ENCODE measurements around the gene TMEM126B.
"Not testable (repeated sequence)": the region's sequence is repeated elsewhere in the genome, so short reads cannot be mapped to it uniquely, and the experiment has no call there.

TMEM126B gene

GRCh38 chr11:85647604-85648299, 19.4 kb downstream of the TMEM126B start, which contains the start of gene TMEM126A:
TSS of gene TMEM126A (plus strand) at chr11:85647967. CDS start at chr11:85650256, 2,289 bp downstream.
- peak; percentile 93 for DNase-seq (ENCODE audit: low spot score)

DNA sequence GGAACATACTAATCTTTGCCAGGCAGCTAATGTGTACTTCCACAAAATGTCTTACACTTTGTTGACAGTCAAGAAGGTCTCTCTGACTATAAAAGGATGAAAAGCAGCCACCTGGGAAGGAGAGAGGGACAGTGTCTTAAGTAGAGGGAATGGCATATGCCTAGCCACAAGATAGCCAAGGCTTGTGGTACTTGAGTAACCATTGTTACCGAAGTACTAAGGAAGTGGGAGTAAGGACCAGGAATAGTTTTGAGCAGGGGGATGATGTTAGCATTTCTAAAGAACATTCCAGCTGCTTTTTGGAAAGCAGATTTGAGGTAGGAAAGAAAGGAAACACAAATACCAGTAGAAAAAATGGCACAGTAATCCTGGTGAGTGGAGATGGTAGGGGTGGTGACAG, 22.7 kb downstream of the TMEM126B start:
- DNase-seq (ENCODE audit: low spot score), result no peak

DNA sequence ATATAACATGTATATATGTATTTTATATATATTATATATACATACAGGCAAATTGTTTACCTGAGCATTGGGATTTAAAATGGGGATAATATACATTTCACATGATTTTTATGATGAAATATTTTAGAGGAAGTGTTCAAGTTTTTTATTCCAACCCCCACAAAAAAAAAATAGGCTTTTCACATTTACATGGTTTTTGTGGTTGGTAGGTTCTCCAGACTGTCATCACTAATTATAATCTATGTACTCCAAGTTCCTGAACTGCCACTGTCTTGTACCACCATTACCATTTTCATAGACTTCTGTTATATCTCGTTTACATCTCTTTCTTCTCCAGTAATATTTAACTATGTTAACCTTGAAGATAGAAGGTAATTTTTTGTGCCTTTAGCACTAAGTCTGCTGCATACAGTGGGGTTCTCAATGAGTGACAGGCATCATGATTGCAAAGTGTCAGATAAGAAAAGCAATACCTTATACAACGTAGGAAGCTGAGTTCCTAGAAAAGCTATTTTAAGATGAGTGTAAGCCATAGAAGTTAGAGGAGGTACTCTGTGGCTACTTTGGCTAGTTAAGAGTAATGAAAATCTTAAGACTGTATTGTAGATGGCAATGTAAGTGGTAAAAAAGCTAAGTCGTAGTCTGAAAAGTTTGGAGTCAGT, 24.5 kb downstream of the TMEM126B start:
- DNase-seq (ENCODE audit: low spot score), result no peak

DNA sequence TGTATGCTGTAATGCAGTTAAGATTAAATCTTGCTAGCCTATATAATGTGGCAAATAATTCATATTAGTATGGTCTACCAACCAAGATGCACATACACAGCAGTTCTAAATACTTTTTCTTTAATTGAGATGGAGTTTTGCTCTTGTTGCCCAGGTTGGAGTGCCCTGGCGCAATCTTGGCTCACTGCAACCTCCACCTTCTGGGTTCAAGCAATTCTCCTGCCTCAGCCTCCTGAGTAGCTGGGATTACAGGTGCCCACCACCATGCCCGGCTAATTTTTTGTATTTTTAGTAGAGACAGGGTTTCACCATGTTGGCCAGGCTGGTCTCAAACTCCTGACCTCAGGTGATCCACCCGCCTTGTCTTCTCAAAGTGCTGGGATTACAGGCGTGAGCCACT, 25.9 kb downstream of the TMEM126B start:
- DNase-seq (ENCODE audit: low spot score), result not testable (repeated sequence)

DNA sequence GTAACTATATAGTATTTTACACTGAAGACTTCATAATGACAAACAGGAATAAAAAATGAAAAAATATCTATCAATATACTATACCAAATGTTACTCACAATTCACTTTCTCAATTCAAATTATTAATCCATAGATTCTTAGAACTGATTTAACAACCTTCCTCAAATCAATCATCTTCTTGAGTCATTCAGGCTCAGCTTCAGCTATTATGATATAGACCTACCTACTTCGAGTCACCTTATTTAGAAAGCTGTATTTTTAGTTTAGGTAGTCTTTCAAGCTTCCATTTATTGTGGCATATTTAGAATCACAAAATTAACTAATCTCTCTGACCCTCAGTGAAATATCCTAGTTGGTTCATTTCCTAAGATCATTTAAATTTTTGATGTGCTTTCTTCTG, 28.4 kb downstream of the TMEM126B start:
- no peak for DNase-seq (ENCODE audit: low spot score)

DNA sequence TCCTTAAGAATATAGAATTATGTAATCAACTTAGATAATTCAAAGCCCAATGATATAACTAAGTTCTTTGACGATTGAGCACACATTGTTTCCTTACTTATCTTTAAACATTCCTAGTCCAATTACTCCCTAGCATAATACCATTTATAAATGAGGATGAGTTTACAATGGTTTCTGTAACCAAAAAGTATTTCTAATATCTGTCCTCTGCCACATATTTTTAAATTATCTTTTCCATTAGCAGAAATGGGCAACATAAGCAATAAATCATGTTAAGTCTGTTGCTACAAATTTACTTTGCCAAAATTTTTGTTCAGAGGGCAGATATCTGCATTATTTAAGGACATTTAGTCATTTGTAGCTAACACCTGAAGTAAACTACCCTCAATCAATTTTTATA, 29.8 kb downstream of the TMEM126B start:
- DNase-seq (ENCODE audit: low spot score), result no peak

GRCh38 chr11:85661972-85662664, 33.7 kb downstream of the TMEM126B start:
- DNase-seq (ENCODE audit: low spot score), result no peak

DNA sequence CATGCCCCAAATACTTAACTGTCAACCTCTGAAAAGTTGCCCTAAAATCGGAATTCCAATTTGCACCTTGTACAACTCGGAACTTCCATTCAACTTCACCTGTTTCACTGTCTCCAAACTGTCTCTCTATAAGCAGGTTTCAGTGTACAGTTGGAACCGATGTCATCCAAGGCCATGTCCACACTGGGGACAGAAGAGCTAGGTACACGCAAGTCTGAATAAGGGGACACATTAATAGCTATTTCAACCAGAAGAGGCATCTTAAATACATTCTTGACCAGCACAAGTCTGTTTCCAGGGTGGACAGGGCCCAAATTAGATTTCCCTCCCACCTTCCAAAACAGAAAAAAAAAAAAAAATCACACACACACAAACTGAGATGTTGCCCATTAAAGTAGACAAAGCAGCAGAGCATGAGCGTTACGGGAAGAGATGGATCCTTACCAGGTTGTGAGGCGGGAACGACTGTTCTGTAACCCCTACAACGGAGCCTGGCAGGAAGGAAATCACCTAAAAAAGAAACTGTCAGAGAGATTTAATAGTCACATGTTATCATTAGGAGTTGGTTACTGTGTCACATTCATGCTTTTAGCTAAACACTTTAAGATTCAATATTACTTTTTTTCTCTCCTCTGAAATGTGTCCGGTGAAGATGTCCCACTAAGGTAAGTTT, 34.8 kb downstream of the TMEM126B start:
- no peak for DNase-seq (ENCODE audit: low spot score)

- DNase-seq (ENCODE audit: low spot score), result peak; percentile 85
Observed at GRCh38 chr11:85663753-85664614, 35.6 kb downstream of the TMEM126B start.

DNA sequence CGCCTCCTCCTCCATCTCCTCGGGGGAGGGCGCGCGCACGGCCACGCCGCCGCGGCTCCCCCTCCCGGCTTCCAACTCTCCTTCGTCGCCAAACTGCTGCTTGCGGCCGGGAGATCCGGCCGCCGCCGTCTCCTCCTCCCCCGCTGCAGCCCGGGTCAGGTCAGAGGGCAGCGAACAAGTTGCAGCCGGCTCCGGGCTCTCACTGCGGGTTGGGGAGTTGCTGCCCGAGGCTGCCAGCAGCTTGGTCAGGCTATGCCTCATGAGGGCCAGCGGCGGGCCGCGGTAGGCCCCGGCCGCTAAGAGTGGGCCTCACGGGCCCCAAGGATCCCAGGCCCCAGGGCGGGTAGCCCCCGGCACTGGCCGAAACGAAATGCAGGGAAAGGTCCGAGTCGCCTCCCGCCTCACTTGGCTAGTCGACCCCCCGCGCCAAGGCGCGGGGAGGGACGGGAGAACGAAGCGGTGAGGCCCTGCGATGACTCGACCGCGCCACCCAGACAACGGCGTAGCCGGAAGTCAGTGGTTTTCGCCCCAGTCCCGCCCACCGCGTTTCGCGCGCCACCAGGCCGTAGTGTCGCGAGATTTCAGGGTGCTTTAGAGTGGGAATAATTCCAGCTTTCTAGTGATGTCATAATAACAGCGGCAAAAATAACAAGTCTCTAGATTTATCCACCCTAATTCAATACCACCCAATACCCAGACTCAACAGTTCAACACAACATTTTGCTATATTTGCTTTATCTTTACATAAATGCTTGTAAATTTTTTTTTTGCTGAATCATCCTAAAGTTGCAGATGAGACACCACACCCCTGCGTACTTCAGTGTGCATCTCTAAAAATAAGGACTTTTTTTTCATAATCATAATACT, 36.5 kb downstream of the TMEM126B start, which contains the start of gene CREBZF:
Gene CREBZF, minus strand, starts transcription at position 515 of the 867 bp plus-strand sequence. Its CDS starts 254 bp downstream, at position 261.
- peak; percentile 97 for DNase-seq (ENCODE audit: low spot score)

DNA sequence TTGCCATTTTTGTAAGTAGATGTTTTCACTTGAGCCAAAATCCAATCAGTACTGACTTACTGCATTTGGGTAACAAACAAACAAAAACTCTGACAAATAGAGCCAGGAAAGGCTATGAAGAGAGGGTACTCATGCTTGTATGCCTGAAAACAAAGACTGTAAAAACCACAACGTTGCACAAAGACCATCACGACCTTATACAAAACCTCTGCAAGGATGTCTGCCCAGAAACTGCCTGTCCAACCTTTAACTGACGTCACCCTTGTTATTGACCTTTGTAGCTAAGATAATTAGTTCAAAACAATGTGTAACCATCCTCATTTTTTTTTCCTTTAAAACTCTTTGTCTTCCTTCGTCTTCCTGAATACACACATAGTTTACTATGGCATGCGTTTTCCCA, 37.3 kb downstream of the TMEM126B start:
- no peak for DNase-seq (ENCODE audit: low spot score)

- no peak for DNase-seq (ENCODE audit: low spot score)
Observed at GRCh38 chr11:85666687-85667086, 38.3 kb downstream of the TMEM126B start.

- DNase-seq (ENCODE audit: low spot score), result no peak
Observed at GRCh38 chr11:85668157-85668556, 39.8 kb downstream of the TMEM126B start.

GRCh38 chr11:85670949-85671663, 42.7 kb downstream of the TMEM126B start:
- not testable (repeated sequence) for DNase-seq (ENCODE audit: low spot score)

DNA sequence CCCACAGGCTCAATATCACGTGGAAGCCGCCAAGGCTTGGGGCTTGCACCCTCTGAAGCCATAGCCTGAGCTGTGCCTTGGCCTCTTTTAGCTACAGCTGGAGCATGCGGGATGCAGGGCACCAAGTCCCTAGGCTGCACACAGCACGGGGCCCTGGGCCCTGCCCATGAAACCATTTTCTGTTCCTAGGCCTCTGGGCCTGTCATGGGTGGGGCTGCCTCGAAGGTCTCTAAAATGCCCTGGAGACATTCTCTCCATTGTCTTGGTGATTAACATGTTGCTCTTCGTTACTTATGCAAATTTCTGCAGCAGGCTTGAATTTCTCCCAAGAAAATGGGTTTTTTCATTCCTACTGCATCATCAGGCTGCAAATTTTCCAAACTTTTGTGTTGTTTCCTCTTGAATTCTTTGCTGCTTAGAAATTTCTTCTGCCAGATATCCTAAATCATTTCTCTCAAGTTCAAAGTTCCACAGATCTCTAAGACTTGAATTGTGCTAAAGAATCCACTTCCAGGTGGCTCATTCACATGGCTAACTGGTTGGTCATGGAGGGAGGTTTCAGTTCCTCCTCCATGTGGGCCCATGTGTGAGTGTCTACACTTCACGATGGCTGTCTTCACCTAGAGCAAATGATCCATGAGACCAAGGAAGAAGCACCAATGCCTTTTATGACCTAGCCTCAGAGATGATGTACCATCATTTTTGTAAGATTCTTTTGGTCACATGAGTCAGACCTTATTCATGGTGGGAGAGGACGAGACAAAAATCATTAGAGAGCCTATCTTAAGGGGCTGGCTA, 43.9 kb downstream of the TMEM126B start:
- no peak for DNase-seq (ENCODE audit: low spot score)

GRCh38 chr11:85673393-85673792, 45.0 kb downstream of the TMEM126B start:
- no peak for DNase-seq (ENCODE audit: low spot score)

- DNase-seq (ENCODE audit: low spot score), result no peak
Observed at GRCh38 chr11:85679576-85679975, 51.2 kb downstream of the TMEM126B start.

- no peak for DNase-seq (ENCODE audit: low spot score)
Observed at GRCh38 chr11:85680897-85681296, 52.5 kb downstream of the TMEM126B start.

Data from left forelimb (tissue), 1 donor.